Liver (tissue), 9 donors: ENCODE results near the gene RYR2. TPM values are rescaled to one million over a fixed set of nuclear protein-coding genes. Genes with fewer than 3 reads are reported as not detected.

Experiments used
- DNase-seq: peaks from one replicate; pipeline ENCODE4 v3.0.0-alpha.2; 2017; ENCODE audit warnings: low spot score
- H3K27ac ChIP-seq, 2 donors: one replicate each; pipeline ENCODE4 v1.7.0; 2013; ENCODE audit warnings: inconsistent platforms in 2 of 2, low read length in 2 of 2, control low read depth in 1 of 2, low read depth in 1 of 2, mild to moderate bottlenecking in 1 of 2
- H3K27me3 ChIP-seq, 4 donors: one replicate each; pipeline versions ENCODE4 v1.6.1 to v1.7.0; 2013; ENCODE audit warnings: low read length in 3 of 4, inconsistent platforms in 1 of 4, mild to moderate bottlenecking in 1 of 4, moderate library complexity in 1 of 4; ENCODE audit not compliant: control insufficient read depth in 4 of 4, insufficient read depth in 4 of 4
- H3K36me3 ChIP-seq, 4 donors: one replicate each; pipeline versions ENCODE4 v1.6.1 to v1.7.0; 2013; ENCODE audit warnings: low read length in 3 of 4, mild to moderate bottlenecking in 3 of 4, low read depth in 1 of 4, moderate library complexity in 1 of 4; ENCODE audit not compliant: control insufficient read depth in 4 of 4, insufficient read depth in 3 of 4
- H3K4me1 ChIP-seq, 4 donors: one replicate each; pipeline versions ENCODE4 v1.6.1 to v1.7.0; 2013; ENCODE audit warnings: low read length in 3 of 4, mild to moderate bottlenecking in 3 of 4, moderate library complexity in 1 of 4; ENCODE audit not compliant: control insufficient read depth in 4 of 4, insufficient read depth in 4 of 4
- H3K4me3 ChIP-seq, 3 donors: one replicate each; pipeline versions ENCODE4 v1.6.1 to v1.7.0; 2013; ENCODE audit warnings: low read length in 3 of 3, control low read depth in 1 of 3, low read depth in 1 of 3, mild to moderate bottlenecking in 1 of 3
- H3K9ac ChIP-seq, 2 donors: one replicate each; pipeline ENCODE4 v1.7.0; 2013; ENCODE audit warnings: low read length in 2 of 2, mild to moderate bottlenecking in 2 of 2, moderate library complexity in 2 of 2, control low read depth in 1 of 2, low read depth in 1 of 2
- H3K9me3 ChIP-seq, 4 donors: one replicate each; pipeline versions ENCODE4 v1.6.1 to v1.7.0; 2013; ENCODE audit warnings: low read length in 3 of 4; ENCODE audit not compliant: control insufficient read depth in 4 of 4
- ATF3 ChIP-seq: IDR thresholded peaks from 2 replicates; pipeline ENCODE4 v1.6.1; 2016; ENCODE audit warnings: antibody characterized with exemption
- CTCF ChIP-seq: fragments of 150-350 bp; IDR thresholded peaks from 2 replicates; pipeline ENCODE4 v1.5.1; 2017; ENCODE audit warnings: improper control_type of control experiment, low read depth, low read length; ENCODE audit not compliant: missing input control
- EGR1 ChIP-seq, 2 donors: IDR thresholded peaks; 2 replicates each; pipeline ENCODE4 v1.6.1; 2016 to 2018; ENCODE audit warnings: antibody characterized with exemption in 2 of 2, low read depth in 2 of 2
- FOXA1 ChIP-seq: IDR thresholded peaks from 2 replicates; pipeline ENCODE4 v1.6.1; 2016; ENCODE audit warnings: antibody characterized with exemption
- FOXA2 ChIP-seq: IDR thresholded peaks from 2 replicates; pipeline ENCODE4 v1.6.1; 2016; ENCODE audit warnings: antibody characterized with exemption
- GABPA ChIP-seq, 2 donors: IDR thresholded peaks in 1 of 2; conservative IDR thresholded peaks in 1 of 2; 2 replicates each; pipeline ENCODE4 v1.6.1; 2016; ENCODE audit warnings: antibody characterized with exemption in 2 of 2, mild to moderate bottlenecking in 1 of 2, moderate library complexity in 1 of 2
- HNF4A ChIP-seq, 2 donors: conservative IDR thresholded peaks; 2 replicates each; pipeline ENCODE4 v1.6.1; 2016; ENCODE audit warnings: antibody characterized with exemption in 2 of 2, mild to moderate bottlenecking in 2 of 2
- HNF4G ChIP-seq: IDR thresholded peaks from 2 replicates; pipeline ENCODE4 v1.6.1; 2016; ENCODE audit warnings: antibody characterized with exemption
- MAX ChIP-seq: IDR thresholded peaks from 2 replicates; pipeline ENCODE4 v1.6.1; 2016; ENCODE audit warnings: antibody characterized with exemption
- NR2F2 ChIP-seq: IDR thresholded peaks from 2 replicates; pipeline ENCODE4 v1.6.1; 2016; ENCODE audit warnings: antibody characterized with exemption
- RAD21 ChIP-seq, 2 donors: IDR thresholded peaks; 2 replicates each; pipeline ENCODE4 v1.6.1; 2016; ENCODE audit warnings: antibody characterized with exemption in 2 of 2, mild to moderate bottlenecking in 2 of 2
- REST ChIP-seq: IDR thresholded peaks from 2 replicates; pipeline ENCODE4 v1.6.1; 2016; ENCODE audit warnings: antibody characterized with exemption, mild to moderate bottlenecking
- RXRA ChIP-seq, 2 donors: IDR thresholded peaks; 2 replicates each; pipeline ENCODE4 v1.6.1; 2017 to 2018; ENCODE audit warnings: antibody characterized with exemption in 2 of 2, mild to moderate bottlenecking in 1 of 2
- SP1 ChIP-seq: IDR thresholded peaks from 2 replicates; pipeline ENCODE4 v1.6.1; 2018; ENCODE audit warnings: antibody characterized with exemption, mild to moderate bottlenecking
- TAF1 ChIP-seq: conservative IDR thresholded peaks from 2 replicates; pipeline ENCODE4 v1.6.1; 2016; ENCODE audit warnings: antibody characterized with exemption, mild to moderate bottlenecking
- YY1 ChIP-seq: IDR thresholded peaks from 2 replicates; pipeline ENCODE4 v1.6.1; 2016; ENCODE audit warnings: antibody characterized with exemption, mild to moderate bottlenecking
- ZBTB33 ChIP-seq: IDR thresholded peaks from 2 replicates; pipeline ENCODE4 v1.6.1; 2016; ENCODE audit warnings: antibody characterized with exemption
- WGBS: extraction: QIAGEN DNeasy Blood & Tissue Kit; methylation state at CpG from one replicate; pipeline ENCODE4 v1.1.7; 2013; 5-methylcytosine and 5-hydroxymethylcytosine counted together
- polyA plus RNA-seq, 2 donors: library from polyadenylated mRNA; stranded (reverse) in 1 of 2; unstranded in 1 of 2; fragments of 200-250 nt in 1 of 2; fragments of >200 nt in 1 of 2; fragmentation: Nextera tagmentation in 1 of 2; extraction: Ambion mirVana in 1 of 2; gene quantifications; one replicate each; pipeline versions ENCODE4 v1.2.1 to v1.2.3, GENCODE V29; 2013 to 2015
- total RNA-seq, 2 donors: library from RNA; depleted of rRNA; stranded (reverse); fragments of >200 nt; gene quantifications; one replicate each; pipeline ENCODE4 v1.2.3, GENCODE V29; 2014
- donor health status: healthy.
- donor health status: healthy.
- donor health status: healthy.
- donor health status: healthy.
- donor health status: healthy.

RYR2 gene
- total and polyA plus RNA-seq, 4 donors, result 0.06 to 0.75 (median 0.31) TPM

GRCh38 chr1:237542525-237543418 is 500.8 kb downstream of the RYR2 start:
- Histone ChIP-seq H3K27ac (no peak overlapping the region), H3K27me3 (peaks cover 0 to 6% (median 0%) of the 10 kb centered on the region in 4 donors), H3K9ac (no peak overlapping the region), H3K9me3 (no peaks in the 10 kb centered on the region), H3K36me3 (no peaks in the 10 kb centered on the region), H3K4me3 (no peak overlapping the region), H3K4me1 (no peaks in the 10 kb centered on the region)
- DNase-seq, result no peak
- whole genome bisulfite sequencing, result 67% methylated on average over 5 of the region's 5 CpGs
- TF ChIP-seq FOXA1 (no peak), HNF4G (no peak), SP1 (no peak), CTCF (no peak), YY1 (no peak), GABPA (IDR thresholded peaks at IDR 0.05 in 1 of 2, conservative IDR thresholded peaks at IDR 0.05 in 1 of 2) (no peak), FOXA2 (no peak)

GRCh38 chr1:237553078-237553477 is 511.1 kb downstream of the RYR2 start:
- DNase-seq, result no peak
- H3K4me3 ChIP-seq, result no peak overlapping the region
- no peaks in the 10 kb centered on the region for H3K36me3 ChIP-seq
- H3K27me3 ChIP-seq, result no peaks in the 10 kb centered on the region
- H3K27ac ChIP-seq, result no peak overlapping the region
- no peaks in the 10 kb centered on the region for H3K9me3 ChIP-seq
- WGBS, result 79% methylated on average over 1 of the region's 1 CpG
- H3K4me1 ChIP-seq, result no peaks in the 10 kb centered on the region
- TF ChIP-seq ATF3 (no peak), ZBTB33 (no peak), FOXA1 (no peak), NR2F2 (no peak), CTCF (no peak), EGR1 (IDR thresholded peaks at IDR 0.05; ENCODE audit: low read depth in 2 of 2) (no peak), MAX (no peak), RAD21 (IDR thresholded peaks at IDR 0.05) (no peak), FOXA2 (no peak), REST (no peak), RXRA (IDR thresholded peaks at IDR 0.05) (no peak), HNF4A (conservative IDR thresholded peaks at IDR 0.05) (no peak), TAF1 (no peak), HNF4G (no peak)
- no peak overlapping the region for H3K9ac ChIP-seq
